Measurements from ENCODE around the gene C19orf44. TPM values are rescaled to one million over a fixed set of nuclear protein-coding genes. Genes with fewer than 3 reads are reported as not detected.

The C19orf44 gene
- total RNA-seq, 1 experiment from 2014 or later: 9.2 TPM

DNA sequence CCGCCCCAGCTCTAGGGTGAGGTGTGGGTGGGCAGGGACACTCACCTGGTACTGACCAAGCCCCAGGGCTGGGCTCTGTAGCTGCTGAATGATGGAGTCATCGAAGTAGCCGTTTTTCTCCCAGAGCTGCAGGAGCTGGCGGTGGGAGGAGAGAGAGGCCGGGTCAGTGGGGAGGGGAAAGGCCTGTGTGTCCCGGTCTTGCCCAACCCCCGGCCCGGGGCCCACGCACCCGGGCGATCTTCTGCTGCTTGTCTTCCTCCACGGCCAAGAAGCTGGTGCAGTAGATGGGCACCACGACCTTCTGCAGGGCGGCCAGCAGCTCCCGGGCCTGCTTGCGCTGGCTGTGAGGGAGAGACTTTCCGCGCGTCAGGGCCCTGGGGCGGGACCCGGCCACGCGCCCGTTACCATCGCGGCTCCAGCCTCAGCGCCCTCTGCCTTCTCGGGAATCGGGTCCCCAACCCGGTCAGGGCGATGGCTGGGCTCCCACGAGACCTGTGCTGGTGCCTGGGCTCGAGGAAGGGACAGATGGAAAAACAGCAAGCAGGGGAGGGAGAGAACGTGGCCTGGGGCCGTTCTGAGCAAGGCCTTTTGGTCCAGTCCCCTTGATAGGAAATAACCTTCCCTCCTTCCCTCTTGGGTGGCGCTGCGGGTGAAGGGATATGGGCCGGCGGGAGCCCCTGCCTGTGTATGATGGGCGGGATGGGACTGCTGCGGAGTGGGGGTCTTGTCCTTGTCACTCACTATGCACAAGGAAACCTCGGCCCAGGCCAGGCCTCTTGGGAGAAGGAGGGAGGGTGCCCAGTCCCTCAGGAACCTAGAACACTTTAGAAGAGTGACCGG is 34.6 kb downstream of the C19orf44 start:
- no TSS peak for BruUV-seq (replicated peaks)
- H3K4me1 Mint-ChIP-seq (ENCODE audit: insufficient read depth, unreplicated experiment): no peaks in the 10 kb centered on the region
- CTCF ChIA-PET: no interaction called here
- TF ChIP-seq, protein P1, sequence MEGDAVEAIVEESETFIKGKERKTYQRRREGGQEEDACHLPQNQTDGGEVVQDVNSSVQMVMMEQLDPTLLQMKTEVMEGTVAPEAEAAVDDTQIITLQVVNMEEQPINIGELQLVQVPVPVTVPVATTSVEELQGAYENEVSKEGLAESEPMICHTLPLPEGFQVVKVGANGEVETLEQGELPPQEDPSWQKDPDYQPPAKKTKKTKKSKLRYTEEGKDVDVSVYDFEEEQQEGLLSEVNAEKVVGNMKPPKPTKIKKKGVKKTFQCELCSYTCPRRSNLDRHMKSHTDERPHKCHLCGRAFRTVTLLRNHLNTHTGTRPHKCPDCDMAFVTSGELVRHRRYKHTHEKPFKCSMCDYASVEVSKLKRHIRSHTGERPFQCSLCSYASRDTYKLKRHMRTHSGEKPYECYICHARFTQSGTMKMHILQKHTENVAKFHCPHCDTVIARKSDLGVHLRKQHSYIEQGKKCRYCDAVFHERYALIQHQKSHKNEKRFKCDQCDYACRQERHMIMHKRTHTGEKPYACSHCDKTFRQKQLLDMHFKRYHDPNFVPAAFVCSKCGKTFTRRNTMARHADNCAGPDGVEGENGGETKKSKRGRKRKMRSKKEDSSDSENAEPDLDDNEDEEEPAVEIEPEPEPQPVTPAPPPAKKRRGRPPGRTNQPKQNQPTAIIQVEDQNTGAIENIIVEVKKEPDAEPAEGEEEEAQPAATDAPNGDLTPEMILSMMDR (IDR thresholded peaks at IDR 0.05; ENCODE audit: unreplicated experiment): no peak
- POLR2A ChIA-PET: no interaction called here
- peaks cover 82% of the 10 kb centered on the region for H3K36me3 Mint-ChIP-seq (ENCODE audit: insufficient read depth, unreplicated experiment)
- H3K9me3 Mint-ChIP-seq (ENCODE audit: unreplicated experiment): no peaks in the 10 kb centered on the region
- no peaks in the 10 kb centered on the region for H3K27me3 Mint-ChIP-seq (ENCODE audit: insufficient read depth, unreplicated experiment)
- no peak for DNase-seq (ENCODE audit: unreplicated experiment)
- no peak overlapping the region for H3K4me3 Mint-ChIP-seq (ENCODE audit: unreplicated experiment)
- no peak overlapping the region for H3K27ac Mint-ChIP-seq (ENCODE audit: low read depth, unreplicated experiment)
- intact Hi-C loops (cut with micrococcal nuclease): no loop called here

DNA sequence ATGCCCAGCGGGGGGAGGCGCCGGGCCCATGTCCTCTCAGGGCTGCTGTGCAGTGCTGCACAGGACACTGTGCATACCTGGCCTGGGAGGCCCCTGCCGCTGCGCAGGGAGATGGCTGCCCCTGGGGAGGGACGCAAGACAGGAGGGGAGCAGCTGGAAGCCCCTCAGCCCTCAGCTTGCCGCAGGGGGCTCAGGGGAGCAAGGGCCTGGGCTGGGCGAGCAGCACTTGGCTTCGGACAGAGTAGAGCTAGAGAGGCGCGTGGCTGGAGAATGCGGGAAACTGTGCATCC is 35.1 kb downstream of the C19orf44 start:
- Mint-ChIP-seq H3K9me3 (ENCODE audit: unreplicated experiment) (no peaks in the 10 kb centered on the region), H3K36me3 (ENCODE audit: insufficient read depth, unreplicated experiment) (peaks cover 88% of the 10 kb centered on the region), H3K4me1 (ENCODE audit: insufficient read depth, unreplicated experiment) (no peaks in the 10 kb centered on the region), H3K4me3 (ENCODE audit: unreplicated experiment) (no peak overlapping the region), H3K27ac (ENCODE audit: low read depth, unreplicated experiment) (no peak overlapping the region), H3K27me3 (ENCODE audit: insufficient read depth, unreplicated experiment) (no peaks in the 10 kb centered on the region)
- no peak for DNase-seq (ENCODE audit: unreplicated experiment)
- ChIA-PET POLR2A (interaction anchor here (1.7 kb wide), 1 partner anchor 10 kb away, joined by 5 read pairs; the partner anchor contains the start of gene CHERP), CTCF (no interaction called here)
- BruUV-seq (replicated peaks): no TSS peak
- TF ChIP-seq, protein P1 (IDR thresholded peaks at IDR 0.05; ENCODE audit: unreplicated experiment): no peak
- intact Hi-C loops (cut with micrococcal nuclease): no loop called here

DNA sequence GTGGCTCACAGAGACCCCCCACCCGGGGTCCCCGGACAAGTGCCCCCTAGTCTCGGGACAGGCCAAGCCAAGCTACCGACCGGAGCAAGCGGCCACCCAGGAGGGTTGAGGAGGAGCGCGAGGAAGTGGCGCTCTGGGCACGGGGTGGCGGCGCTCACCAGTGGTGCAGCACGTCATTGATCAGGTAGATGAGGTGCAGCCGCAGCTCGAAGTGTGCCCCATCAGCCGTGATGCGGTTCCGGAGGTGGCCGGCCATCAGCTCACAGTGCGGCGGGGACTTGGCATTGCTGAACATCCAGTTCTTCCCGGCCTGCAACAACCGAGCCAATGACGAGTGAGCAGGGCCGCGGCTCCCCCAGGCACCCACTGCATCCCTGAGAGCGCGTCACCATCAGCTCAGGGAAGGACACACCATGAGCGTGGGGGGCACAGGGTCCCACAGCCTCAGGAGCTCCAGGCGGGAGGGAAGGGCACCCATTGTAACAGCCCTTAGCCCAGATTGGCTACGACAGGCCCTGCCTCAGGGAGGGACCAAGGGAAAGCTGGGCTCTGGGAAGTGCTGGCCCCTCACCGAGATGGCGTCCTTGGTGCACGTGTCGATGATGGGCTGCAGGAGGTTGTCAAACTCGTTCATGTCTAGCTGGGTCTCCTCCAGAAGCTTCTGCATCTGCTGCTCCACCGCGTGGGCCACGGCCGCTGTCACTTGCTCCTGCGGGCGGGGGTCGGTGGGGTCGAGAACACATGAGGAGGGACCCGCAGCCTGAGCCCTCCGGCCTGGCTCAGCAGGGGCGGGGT is 36.4 kb downstream of the C19orf44 start:
- no peak overlapping the region for H3K27ac Mint-ChIP-seq (ENCODE audit: low read depth, unreplicated experiment)
- no TSS peak for BruUV-seq (replicated peaks)
- no peak for DNase-seq (ENCODE audit: unreplicated experiment)
- POLR2A ChIA-PET: interaction anchor here (0.8 to 1.7 kb wide), 2 partner anchors 9 kb away, joined by 3 to 5 read pairs; partner anchors contain the start of gene CHERP
- H3K27me3 Mint-ChIP-seq (ENCODE audit: insufficient read depth, unreplicated experiment): no peaks in the 10 kb centered on the region
- CTCF ChIA-PET: no interaction called here
- TF ChIP-seq, protein P1 (IDR thresholded peaks at IDR 0.05; ENCODE audit: unreplicated experiment): no peak
- intact Hi-C loops (cut with micrococcal nuclease): no loop called here
- H3K9me3 Mint-ChIP-seq (ENCODE audit: unreplicated experiment): no peaks in the 10 kb centered on the region
- H3K4me1 Mint-ChIP-seq (ENCODE audit: insufficient read depth, unreplicated experiment): no peaks in the 10 kb centered on the region
- peaks cover 88% of the 10 kb centered on the region for H3K36me3 Mint-ChIP-seq (ENCODE audit: insufficient read depth, unreplicated experiment)
- no peak overlapping the region for H3K4me3 Mint-ChIP-seq (ENCODE audit: unreplicated experiment)

DNA sequence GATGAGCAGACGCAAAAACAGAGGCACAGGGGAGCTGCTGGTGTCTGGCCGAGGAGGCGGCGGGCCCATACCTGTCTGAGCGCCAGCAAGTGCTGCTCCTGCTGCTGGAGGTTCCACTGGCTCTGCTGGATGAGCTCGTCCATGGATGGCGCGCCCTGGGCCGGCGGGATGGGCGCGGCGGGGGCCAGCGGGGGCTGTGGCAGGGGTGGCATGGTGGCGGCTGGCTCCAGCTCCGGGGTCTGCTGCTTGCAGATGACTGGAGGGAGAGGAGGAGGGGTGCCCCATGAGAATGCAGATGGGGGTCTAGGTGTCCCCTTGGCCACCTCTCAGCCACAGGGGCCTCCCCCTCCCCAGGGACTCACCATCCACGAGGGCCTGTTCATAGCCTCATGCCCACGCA is 39.2 kb downstream of the C19orf44 start:
- no peak overlapping the region for H3K27ac Mint-ChIP-seq (ENCODE audit: low read depth, unreplicated experiment)
- TF ChIP-seq, protein P1 (IDR thresholded peaks at IDR 0.05; ENCODE audit: unreplicated experiment): no peak
- BruUV-seq (replicated peaks): no TSS peak
- H3K4me3 Mint-ChIP-seq (ENCODE audit: unreplicated experiment): no peak overlapping the region
- H3K27me3 Mint-ChIP-seq (ENCODE audit: insufficient read depth, unreplicated experiment): no peaks in the 10 kb centered on the region
- ChIA-PET CTCF (no interaction called here), POLR2A (no interaction called here)
- intact Hi-C loops (cut with micrococcal nuclease): no loop called here
- peaks cover 4% of the 10 kb centered on the region for H3K4me1 Mint-ChIP-seq (ENCODE audit: insufficient read depth, unreplicated experiment)
- H3K36me3 Mint-ChIP-seq (ENCODE audit: insufficient read depth, unreplicated experiment): peaks cover 83% of the 10 kb centered on the region
- no peak for DNase-seq (ENCODE audit: unreplicated experiment)
- no peaks in the 10 kb centered on the region for H3K9me3 Mint-ChIP-seq (ENCODE audit: unreplicated experiment)

Data from MCF 10A (cell line).